MCF 10A (cell line): ENCODE data around the gene CABP7. TPM values are rescaled to one million over a fixed set of nuclear protein-coding genes. Genes with fewer than 3 reads are reported as not detected.

Experiments used
- BruUV-seq: library from RNA; stranded (reverse); fragments of 400-500 nt; replicated peaks from 2 replicates; lab custom pipeline; 2021; lab: Mats Ljungman, UMichigan
- CTCF ChIA-PET: fragments of 300-600 bp; sonication (Branson Sonifier 250); formaldehyde crosslinking; extraction: SDS; loops from one replicate; lab custom pipeline; 2021; ENCODE audit warnings: antibody characterized with exemption, inconsistent platforms; lab: Yijun Ruan, JAX
- POLR2A ChIA-PET: fragments of 300-600, 350-650 bp; sonication (Branson Sonifier 250); formaldehyde crosslinking; extraction: SDS; loops from one replicate; lab custom pipeline; 2020; ENCODE audit warnings: antibody characterized with exemption, inconsistent platforms; lab: Yijun Ruan, JAX
- DNase-seq: peaks from one replicate; pipeline ENCODE4 v3.0.0-alpha.2; 2018; ENCODE audit not compliant: unreplicated experiment
- H3K27ac Mint-ChIP-seq: one replicate; pipeline ENCODE4 v1.8.0; 2022; ENCODE audit warnings: mild to moderate bottlenecking, low read depth, mixed read lengths; ENCODE audit not compliant: unreplicated experiment
- H3K27me3 Mint-ChIP-seq: one replicate; pipeline ENCODE4 v1.8.0; 2022; ENCODE audit warnings: mixed read lengths; ENCODE audit not compliant: insufficient read depth, unreplicated experiment
- H3K36me3 Mint-ChIP-seq: one replicate; pipeline ENCODE4 v1.8.0; 2022; ENCODE audit warnings: mild to moderate bottlenecking, moderate library complexity, mixed read lengths; ENCODE audit not compliant: insufficient read depth, unreplicated experiment
- H3K4me1 Mint-ChIP-seq: one replicate; pipeline ENCODE4 v1.8.0; 2022; ENCODE audit warnings: mixed read lengths; ENCODE audit not compliant: insufficient read depth, unreplicated experiment
- H3K4me3 Mint-ChIP-seq: one replicate; pipeline ENCODE4 v1.8.0; 2022; ENCODE audit warnings: mild to moderate bottlenecking, moderate library complexity, mixed read lengths; ENCODE audit not compliant: unreplicated experiment
- H3K9me3 Mint-ChIP-seq: one replicate; pipeline ENCODE4 v1.8.0; 2022; ENCODE audit warnings: mixed read lengths; ENCODE audit not compliant: unreplicated experiment
- CTCF ChIP-seq: fragments of 200-600 bp; IDR thresholded peaks from one replicate; pipeline ENCODE4 v1.8.0; 2022; ENCODE audit warnings: antibody characterized with exemption, mild to moderate bottlenecking; ENCODE audit not compliant: unreplicated experiment
- intact Hi-C: fragments of 100-400 bp; cut with micrococcal nuclease; formaldehyde crosslinking; loops from 2 replicates; pipeline ENCODE4 v1.14.1; 2022
- total RNA-seq: library from RNA; stranded (reverse); gene quantifications from 2 replicates; pipeline ENCODE4 v1.2.3, GENCODE V29; 2022

The CABP7 gene
- total RNA-seq, 1 experiment from 2014 or later = not detected

- H3K27ac Mint-ChIP-seq = peak overlapping the region; percentile 81
- peak; percentile 91 for DNase-seq
- H3K4me3 Mint-ChIP-seq = peak overlapping the region; percentile 21
- CTCF ChIA-PET = interaction anchor here (0.6 to 1.7 kb wide), 3 partner anchors 14 to 163 kb away, joined by 3 to 5 read pairs (median 3); no protein-coding TSS in a partner anchor
- H3K36me3 Mint-ChIP-seq = peaks cover 19% of the 10 kb centered on the region
- TF ChIP-seq CTCF = no peak
- no peaks in the 10 kb centered on the region for H3K9me3 Mint-ChIP-seq
- POLR2A ChIA-PET = interaction anchor here (0.6 to 2.0 kb wide), 11 partner anchors 13 to 1059 kb away, joined by 3 to 16 read pairs (median 3); partner anchors contain the start of genes THOC5, UQCR10 and ZMAT5
- H3K4me1 Mint-ChIP-seq = peaks cover 19% of the 10 kb centered on the region
- intact Hi-C loops = no loop called here
- no TSS peak for BruUV-seq
- H3K27me3 Mint-ChIP-seq = no peaks in the 10 kb centered on the region
Measured at GRCh38 chr22:29744902-29745301, 25.1 kb downstream of the CABP7 start.

GRCh38 chr22:29747832-29748231, 28.0 kb downstream of the CABP7 start:
- ChIA-PET CTCF (interaction anchor here (0.6 to 1.0 kb wide), 3 partner anchors 111 to 414 kb away, joined by 3 to 5 read pairs (median 4); no protein-coding TSS in a partner anchor), POLR2A (interaction anchor here (0.6 to 1.7 kb wide), 3 partner anchors 9 to 135 kb away, joined by 3 to 8 read pairs (median 4); partner anchors contain the start of genes MTMR3, UQCR10 and ZMAT5)
- DNase-seq = no peak
- Mint-ChIP-seq H3K36me3 (peaks cover 27% of the 10 kb centered on the region), H3K4me3 (no peak overlapping the region), H3K9me3 (no peaks in the 10 kb centered on the region), H3K27me3 (no peaks in the 10 kb centered on the region), H3K4me1 (peaks cover 19% of the 10 kb centered on the region), H3K27ac (no peak overlapping the region)
- no TSS peak for BruUV-seq
- intact Hi-C loops = no loop called here
- no peak for TF ChIP-seq CTCF

GRCh38 chr22:29748248-29748893, 28.6 kb downstream of the CABP7 start:
- BruUV-seq = no TSS peak
- DNase-seq = no peak
- POLR2A ChIA-PET = interaction anchor here (0.6 to 1.7 kb wide), 2 partner anchors 18 to 135 kb away, joined by 4 to 8 read pairs; partner anchors contain the start of genes MTMR3, UQCR10 and ZMAT5
- CTCF ChIA-PET = interaction anchor here (0.6 to 0.9 kb wide), 2 partner anchors 340 to 414 kb away, joined by 3 to 4 read pairs; no protein-coding TSS in a partner anchor
- Mint-ChIP-seq H3K4me3 (no peak overlapping the region), H3K27ac (no peak overlapping the region), H3K9me3 (no peaks in the 10 kb centered on the region), H3K4me1 (peaks cover 19% of the 10 kb centered on the region), H3K36me3 (peaks cover 27% of the 10 kb centered on the region), H3K27me3 (no peaks in the 10 kb centered on the region)
- intact Hi-C loops = no loop called here
- no peak for TF ChIP-seq CTCF

GRCh38 chr22:29750029-29750428, 30.2 kb downstream of the CABP7 start:
- Mint-ChIP-seq H3K4me1 (peaks cover 13% of the 10 kb centered on the region), H3K27me3 (no peaks in the 10 kb centered on the region), H3K4me3 (no peak overlapping the region), H3K9me3 (no peaks in the 10 kb centered on the region), H3K36me3 (peaks cover 21% of the 10 kb centered on the region), H3K27ac (no peak overlapping the region)
- BruUV-seq = no TSS peak
- no peak for DNase-seq
- no peak for TF ChIP-seq CTCF
- POLR2A ChIA-PET = interaction anchor here (0.6 kb wide), 1 partner anchor 12 kb away, joined by 3 read pairs; no protein-coding TSS in a partner anchor
- CTCF ChIA-PET = no interaction called here
- intact Hi-C loops = no loop called here
